A673 (cell line): ENCODE data around the gene FAM227B. TPM values are rescaled to one million over a fixed set of nuclear protein-coding genes. Genes with fewer than 3 reads are reported as not detected.

ENCODE experiments used
- BruUV-seq: library from RNA; stranded (reverse); fragments of 400-500 nt; replicated peaks from 2 replicates; lab custom pipeline; 2021; lab: Mats Ljungman, UMichigan
- CTCF ChIA-PET: fragments of 300-600 bp; sonication (Branson Sonifier 250); formaldehyde crosslinking; loops from one replicate; lab custom pipeline; 2022; ENCODE audit warnings: antibody characterized with exemption; lab: Charles Lee
- POLR2A ChIA-PET: fragments of 300-600 bp; sonication (Branson Sonifier 250); formaldehyde crosslinking; loops from one replicate; lab custom pipeline; 2022; ENCODE audit warnings: antibody characterized with exemption; ENCODE audit not compliant: low non-redundant PET; lab: Charles Lee
- DNase-seq: peaks from one replicate; pipeline ENCODE4 v3.0.0-alpha.2; 2015; ENCODE audit warnings: low spot score
- H3K27ac ChIP-seq: fragments of 200-600 bp; sonication (generic); 2 replicates; pipeline ENCODE4 v1.5.1; 2016; ENCODE audit warnings: mixed run types, low read depth, mild to moderate bottlenecking, mixed read lengths, antibody characterized with exemption, low read length; ENCODE audit not compliant: poor library complexity, severe bottlenecking
- H3K27me3 ChIP-seq: fragments of 200-600 bp; sonication (generic); replicated peaks from 2 replicates; pipeline ENCODE4 v1.6.1; 2017; ENCODE audit warnings: mixed run types, low read depth, mild to moderate bottlenecking, mixed read lengths, antibody characterized with exemption, low read length; ENCODE audit not compliant: insufficient read depth, poor library complexity
- H3K36me3 ChIP-seq: fragments of 200-600 bp; sonication (generic); 2 replicates; pipeline ENCODE4 v1.6.1; 2016; ENCODE audit warnings: mixed run types, mild to moderate bottlenecking, mixed read lengths, antibody characterized with exemption, low read length; ENCODE audit not compliant: insufficient read depth, poor library complexity, severe bottlenecking
- H3K4me1 ChIP-seq: fragments of 200-600 bp; sonication (generic); 2 replicates; pipeline ENCODE4 v1.6.1; 2017; ENCODE audit warnings: mixed run types, mild to moderate bottlenecking, mixed read lengths, antibody characterized with exemption, low read length; ENCODE audit not compliant: insufficient read depth, poor library complexity, severe bottlenecking
- H3K4me3 ChIP-seq: fragments of 200-600 bp; sonication (generic); 2 replicates; pipeline ENCODE4 v1.5.1; 2016; ENCODE audit warnings: low read depth, mixed run types, mild to moderate bottlenecking, mixed read lengths, low read length; ENCODE audit not compliant: poor library complexity, severe bottlenecking
- H3K9me3 ChIP-seq: fragments of 200-600 bp; sonication (generic); 2 replicates; pipeline ENCODE4 v1.6.1; 2016; ENCODE audit warnings: mixed run types, low read depth, mild to moderate bottlenecking, mixed read lengths, antibody characterized with exemption, low read length; ENCODE audit not compliant: poor library complexity, severe bottlenecking
- CTCF ChIP-seq: fragments of 300-800, 200-600 bp; sonication (generic); conservative IDR thresholded peaks from 2 replicates; pipeline ENCODE4 v1.5.1; 2017; ENCODE audit warnings: low read depth, mild to moderate bottlenecking, antibody characterized with exemption, low read length, moderate library complexity, mixed read lengths
- EZH2 ChIP-seq: fragments of 200-600 bp; sonication (generic); IDR thresholded peaks from 2 replicates; pipeline ENCODE4 v1.6.1; 2017; ENCODE audit warnings: borderline replicate concordance, low read depth, mild to moderate bottlenecking, mixed read lengths, antibody characterized with exemption, low read length; ENCODE audit not compliant: poor library complexity, severe bottlenecking
- intact Hi-C: fragments of 100-400 bp; cut with micrococcal nuclease; formaldehyde crosslinking; loops from one replicate; pipeline ENCODE4 v1.10.0; 2022; ENCODE audit not compliant: unreplicated experiment
- total RNA-seq: library from RNA; stranded (reverse); gene quantifications from 2 replicates; pipeline ENCODE4 v1.2.3, GENCODE V29; 2021

FAM227B gene
- total RNA-seq, 1 experiment from 2014 or later = 2.3 TPM

- intact Hi-C loops = no loop called here
- no peaks in the 10 kb centered on the region for H3K9me3 ChIP-seq
- no TSS peak for BruUV-seq
- ChIA-PET CTCF (no interaction called here), POLR2A (no interaction called here)
- TF ChIP-seq CTCF = no peak
- TF ChIP-seq EZH2 = no peak
- no peak overlapping the region for H3K27ac ChIP-seq
- H3K4me1 ChIP-seq = no peaks in the 10 kb centered on the region
- no peaks in the 10 kb centered on the region for H3K36me3 ChIP-seq
- peaks cover 28% of the 10 kb centered on the region for H3K27me3 ChIP-seq
- no peak overlapping the region for H3K4me3 ChIP-seq
- DNase-seq = no peak
Observed at GRCh38 chr15:49460411-49460941, 160.1 kb downstream of the FAM227B start.

GRCh38 chr15:49458145-49458544 is 162.5 kb downstream of the FAM227B start:
- no peak overlapping the region for H3K4me3 ChIP-seq
- no TSS peak for BruUV-seq
- intact Hi-C loops = no loop called here
- H3K9me3 ChIP-seq = no peaks in the 10 kb centered on the region
- H3K36me3 ChIP-seq = no peaks in the 10 kb centered on the region
- ChIA-PET CTCF (no interaction called here), POLR2A (no interaction called here)
- no peak for TF ChIP-seq CTCF
- no peak for TF ChIP-seq EZH2
- H3K27me3 ChIP-seq = peaks cover 28% of the 10 kb centered on the region
- no peak for DNase-seq
- no peaks in the 10 kb centered on the region for H3K4me1 ChIP-seq
- H3K27ac ChIP-seq = no peak overlapping the region

GRCh38 chr15:49456166-49456565 is 164.5 kb downstream of the FAM227B start:
- no peak overlapping the region for H3K27ac ChIP-seq
- no peak overlapping the region for H3K4me3 ChIP-seq
- no peak for DNase-seq
- peaks cover 28% of the 10 kb centered on the region for H3K27me3 ChIP-seq
- H3K9me3 ChIP-seq = no peaks in the 10 kb centered on the region
- H3K36me3 ChIP-seq = no peaks in the 10 kb centered on the region
- no peaks in the 10 kb centered on the region for H3K4me1 ChIP-seq
- BruUV-seq = no TSS peak
- POLR2A ChIA-PET = no interaction called here
- CTCF ChIA-PET = no interaction called here
- intact Hi-C loops = no loop called here
- TF ChIP-seq CTCF = no peak
- TF ChIP-seq EZH2 = no peak
